COLO668 (cell line): ENCODE measurements around the gene KASH5.
"Not testable (repeated sequence)": the region's sequence is repeated elsewhere in the genome, so short reads cannot be mapped to it uniquely, and the experiment has no call there.

Source experiments
- DNase-seq: peaks from one replicate; lab custom pipeline; 2025; ENCODE audit not compliant: unreplicated experiment; lab: John Stamatoyannopoulos, UW

The KASH5 gene

DNA sequence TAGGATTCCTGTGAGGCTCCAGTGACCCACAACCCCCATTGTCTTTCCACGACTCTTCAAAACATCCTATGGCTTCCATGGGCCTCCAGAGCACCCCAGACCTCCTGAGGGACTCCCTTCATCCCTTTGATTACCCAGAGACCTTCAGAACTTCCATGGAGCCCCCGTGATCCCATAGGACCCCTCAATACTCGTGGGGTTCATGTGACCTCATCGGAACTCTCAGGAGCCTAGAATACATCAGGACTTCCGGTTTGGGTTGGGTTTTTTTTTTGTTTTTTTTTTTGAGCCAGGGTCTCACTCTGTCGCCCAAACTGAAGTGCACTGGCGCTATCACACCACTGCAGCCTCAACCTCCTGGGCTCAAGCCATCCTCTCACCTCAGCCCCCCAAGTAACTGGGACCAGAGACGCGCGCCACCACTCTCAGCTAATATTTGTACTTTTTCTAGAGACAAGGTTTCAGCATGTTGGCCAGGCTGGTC, 65.8 kb downstream of the KASH5 start:
- no peak for DNase-seq

DNA sequence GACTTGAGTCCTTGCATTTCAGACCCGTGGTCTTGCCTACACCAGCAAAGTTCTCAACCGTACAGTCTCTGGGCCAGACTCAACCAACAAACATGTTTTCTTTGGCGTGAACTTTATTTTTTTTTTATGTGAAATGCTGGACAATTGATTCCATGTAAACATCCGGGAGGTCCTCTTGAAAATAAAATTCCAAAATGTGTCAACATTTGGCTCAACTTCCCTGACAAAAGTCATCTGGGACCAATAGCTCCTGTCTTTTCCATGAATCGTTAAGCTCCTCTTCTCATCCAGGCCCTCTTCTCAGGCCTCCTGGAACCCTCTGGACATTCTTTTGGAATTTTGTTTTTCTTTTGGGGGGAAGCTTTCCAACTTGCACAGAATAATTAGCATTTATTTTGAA, 67.7 kb downstream of the KASH5 start:
- no peak for DNase-seq

DNA sequence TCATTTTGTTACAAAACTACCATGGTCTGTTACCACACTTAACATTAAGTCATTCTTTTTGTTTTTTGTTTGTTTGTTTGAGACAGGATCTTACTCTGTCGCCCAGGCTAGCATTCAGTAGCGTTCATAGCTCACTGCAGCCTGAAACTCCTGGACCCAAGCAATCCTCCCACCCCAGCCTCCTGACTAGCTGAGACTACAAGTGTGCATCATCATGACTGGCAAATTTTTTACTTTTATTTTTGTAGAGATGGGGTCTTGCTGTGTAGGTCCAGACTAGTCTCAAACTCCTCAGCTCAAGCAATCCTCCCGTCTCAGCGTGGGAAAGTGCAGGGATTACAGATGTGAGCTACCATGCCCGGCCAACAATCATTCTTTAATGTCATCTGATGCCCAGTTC, 68.3 kb downstream of the KASH5 start:
- DNase-seq: no peak

DNA sequence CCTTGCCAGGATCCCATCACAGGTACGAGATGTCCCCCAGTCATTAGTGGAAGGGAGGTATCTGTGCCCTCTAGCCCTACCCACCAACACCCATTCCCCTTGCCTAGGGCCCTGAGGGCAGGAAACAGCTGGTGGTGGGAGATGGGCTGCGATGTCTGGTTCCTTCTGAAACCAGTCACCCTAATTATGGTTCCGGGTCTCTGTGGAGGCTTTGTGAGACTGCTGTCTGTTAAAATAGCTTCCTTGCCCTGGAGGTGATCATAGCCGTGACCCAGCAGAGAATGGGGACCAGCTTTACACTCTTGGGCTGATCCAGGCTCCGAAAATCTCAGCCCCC, 70.5 kb downstream of the KASH5 start:
- no peak for DNase-seq

DNA sequence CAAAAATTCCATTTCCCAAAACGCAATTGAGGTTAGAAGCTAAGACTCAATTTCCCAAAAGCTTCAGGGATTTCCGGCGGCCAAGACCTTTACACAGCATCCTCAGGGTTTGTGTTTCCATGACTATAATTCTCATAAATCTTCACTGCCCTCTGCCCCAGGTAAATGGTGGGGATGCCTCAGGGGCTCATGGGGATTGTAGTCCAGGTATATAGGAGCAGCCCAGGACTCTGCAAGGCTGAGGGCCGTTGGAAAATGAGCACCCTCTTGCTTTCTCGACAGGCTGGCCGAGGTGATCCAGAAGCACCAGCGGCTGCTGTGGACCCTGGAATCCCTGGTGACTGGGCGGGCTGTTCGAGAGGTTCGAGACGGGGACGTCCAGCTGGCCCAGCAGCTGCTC, 71.3 kb downstream of the KASH5 start:
- DNase-seq: no peak

DNA sequence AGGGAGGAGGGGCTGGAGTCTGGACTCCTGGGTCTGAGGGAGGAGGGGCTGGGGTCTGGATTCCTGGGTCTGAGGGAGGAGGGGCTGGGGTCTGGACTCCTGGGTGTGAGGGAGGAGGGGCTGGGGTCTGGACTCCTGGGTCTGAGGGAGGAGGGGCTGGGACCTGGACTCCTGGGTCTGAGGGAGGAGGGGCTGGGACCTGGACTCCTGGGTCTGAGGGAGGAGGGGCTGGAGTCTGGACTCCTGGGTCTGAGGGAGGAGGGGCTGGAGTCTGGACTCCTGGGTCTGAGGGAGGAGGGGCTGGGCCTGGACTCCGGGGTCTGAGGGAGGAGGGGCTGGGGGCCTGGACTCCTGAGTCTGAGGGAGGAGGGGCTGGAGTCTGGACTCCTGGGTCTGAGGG, 73.1 kb downstream of the KASH5 start:
- not testable (repeated sequence) for DNase-seq

DNA sequence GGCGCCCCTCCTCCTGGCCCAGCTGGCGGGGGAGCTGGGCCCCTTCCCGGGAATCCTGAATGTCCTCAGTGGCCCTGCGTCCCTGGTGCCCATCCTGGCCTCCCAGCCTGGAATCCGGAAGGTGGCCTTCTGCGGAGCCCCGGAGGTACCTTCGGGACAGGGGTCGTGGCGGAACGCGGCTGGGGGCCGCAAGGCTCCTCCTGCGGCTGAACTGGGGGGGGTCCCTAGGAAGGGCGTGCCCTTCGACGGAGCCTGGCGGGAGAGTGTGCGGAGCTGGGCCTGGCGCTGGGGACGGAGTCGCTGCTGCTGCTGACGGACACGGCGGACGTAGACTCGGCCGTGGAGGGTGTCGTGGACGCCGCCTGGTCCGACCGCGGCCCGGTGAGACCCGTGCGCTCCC, 73.6 kb downstream of the KASH5 start:
- no peak for DNase-seq

DNA sequence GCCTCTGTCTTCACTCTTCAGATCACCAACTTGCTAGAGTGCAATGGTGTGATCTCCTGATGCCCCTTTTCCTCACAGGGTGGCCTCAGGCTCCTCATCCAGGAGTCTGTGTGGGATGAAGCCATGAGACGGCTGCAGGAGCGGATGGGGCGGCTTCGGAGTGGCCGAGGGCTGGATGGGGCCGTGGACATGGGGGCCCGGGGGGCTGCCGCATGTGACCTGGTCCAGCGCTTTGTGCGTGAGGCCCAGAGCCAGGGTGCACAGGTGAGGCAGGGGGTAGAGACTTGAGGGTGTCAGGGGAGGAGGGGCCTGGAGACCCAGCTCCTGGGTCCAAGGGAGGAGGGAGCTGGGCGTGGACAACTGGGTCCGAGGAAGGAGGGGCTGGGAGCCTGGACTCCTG, 74.4 kb downstream of the KASH5 start:
- no peak for DNase-seq

DNA sequence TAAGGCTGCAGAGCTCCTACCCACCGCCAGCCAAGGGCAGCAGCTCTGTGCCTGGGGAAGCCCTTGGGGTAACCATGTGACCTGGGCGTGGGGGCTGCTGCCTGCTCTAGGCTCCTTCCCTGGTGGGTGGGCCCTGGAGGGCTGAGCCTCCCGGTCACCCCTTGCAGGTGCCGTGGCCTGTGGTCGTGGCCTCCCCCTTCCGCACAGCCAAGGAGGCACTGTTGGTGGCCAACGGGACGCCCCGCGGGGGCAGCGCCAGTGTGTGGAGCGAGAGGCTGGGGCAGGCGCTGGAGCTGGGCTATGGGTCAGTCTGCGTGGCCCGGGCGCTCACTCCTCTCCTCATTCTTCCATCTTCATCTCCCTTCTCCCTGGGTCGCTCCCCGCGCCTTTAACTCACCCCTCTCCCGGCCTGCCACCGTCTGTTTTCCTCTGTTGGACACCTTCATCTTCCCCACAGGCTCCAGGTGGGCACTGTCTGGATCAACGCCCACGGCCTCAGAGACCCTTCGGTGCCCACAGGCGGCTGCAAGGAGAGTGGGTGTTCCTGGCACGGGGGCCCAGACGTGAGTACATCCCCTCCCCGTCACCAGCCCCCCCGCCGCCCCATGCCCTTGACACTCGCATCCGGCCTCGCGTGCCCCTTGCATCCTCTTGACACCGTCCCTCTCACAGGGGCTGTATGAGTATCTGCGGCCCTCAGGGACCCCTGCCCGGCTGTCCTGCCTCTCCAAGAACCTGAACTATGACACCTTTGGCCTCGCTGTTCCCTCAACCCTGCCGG, 76.1 kb downstream of the KASH5 start:
- no peak for DNase-seq

DNA sequence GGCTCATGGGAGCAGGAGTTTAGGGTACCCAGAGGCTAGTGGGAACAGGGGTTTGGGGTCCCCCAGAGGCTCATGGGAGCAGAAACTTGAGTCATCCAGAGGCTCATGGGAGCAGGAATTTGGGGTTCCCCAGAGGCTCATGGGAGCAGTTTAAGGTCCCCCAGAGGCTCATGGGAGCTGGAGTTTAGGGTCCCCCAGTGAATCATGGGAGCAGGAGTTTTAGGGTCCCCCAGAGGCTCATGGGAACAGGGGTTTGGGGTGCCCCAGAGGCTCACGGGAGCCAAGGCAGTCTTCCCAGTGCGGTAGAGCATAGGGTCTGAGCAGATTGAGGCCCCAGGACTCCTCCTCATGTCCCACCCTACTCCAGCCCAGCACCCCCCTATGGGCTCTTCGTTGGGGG, 77.3 kb downstream of the KASH5 start:
- no peak for DNase-seq
